Glutamatergic neuron (in vitro differentiated cells): ENCODE data around the gene VEGFC. TPM values are rescaled to one million over a fixed set of nuclear protein-coding genes. Genes with fewer than 3 reads are reported as not detected.

Experiments used
- DNase-seq: peaks from one replicate; pipeline ENCODE4 v3.0.0; 2022
- H3K27ac Mint-ChIP-seq: one replicate; pipeline ENCODE4 v1.8.0; 2020; ENCODE audit warnings: mild to moderate bottlenecking, mixed read lengths, inconsistent platforms; ENCODE audit not compliant: unreplicated experiment
- H3K27me3 Mint-ChIP-seq: one replicate; pipeline ENCODE4 v1.8.0; 2020; ENCODE audit warnings: mild to moderate bottlenecking, moderate library complexity, mixed read lengths, inconsistent platforms; ENCODE audit not compliant: unreplicated experiment
- H3K36me3 Mint-ChIP-seq: one replicate; pipeline ENCODE4 v1.8.0; 2020; ENCODE audit warnings: mild to moderate bottlenecking, mixed read lengths, inconsistent platforms; ENCODE audit not compliant: unreplicated experiment
- H3K4me1 Mint-ChIP-seq: one replicate; pipeline ENCODE4 v1.8.0; 2020; ENCODE audit warnings: mild to moderate bottlenecking, low read depth, mixed read lengths, inconsistent platforms; ENCODE audit not compliant: unreplicated experiment
- H3K4me3 Mint-ChIP-seq: one replicate; pipeline ENCODE4 v1.8.0; 2020; ENCODE audit warnings: mild to moderate bottlenecking, mixed read lengths, inconsistent platforms; ENCODE audit not compliant: unreplicated experiment
- H3K9me3 Mint-ChIP-seq: one replicate; pipeline ENCODE4 v1.8.0; 2020; ENCODE audit warnings: mild to moderate bottlenecking, moderate library complexity, mixed read lengths, inconsistent platforms; ENCODE audit not compliant: unreplicated experiment
- CTCF ChIP-seq: fragments of 200-600 bp; sonication (generic); IDR thresholded peaks from one replicate; pipeline ENCODE4 v1.5.0; 2021; ENCODE audit not compliant: partially characterized antibody, unreplicated experiment
- total RNA-seq: library from RNA; stranded (reverse); fragmentation: NEBNext Ultra II Directional; extraction: Animal tissue kit (Norgen Biotek cat#: 25700); gene quantifications from one replicate; pipeline ENCODE4 v1.2.1, GENCODE V29; 2021; ENCODE audit not compliant: unreplicated experiment

Gene VEGFC
- total RNA-seq, 1 donor from 2014 or later, result not detected

DNA sequence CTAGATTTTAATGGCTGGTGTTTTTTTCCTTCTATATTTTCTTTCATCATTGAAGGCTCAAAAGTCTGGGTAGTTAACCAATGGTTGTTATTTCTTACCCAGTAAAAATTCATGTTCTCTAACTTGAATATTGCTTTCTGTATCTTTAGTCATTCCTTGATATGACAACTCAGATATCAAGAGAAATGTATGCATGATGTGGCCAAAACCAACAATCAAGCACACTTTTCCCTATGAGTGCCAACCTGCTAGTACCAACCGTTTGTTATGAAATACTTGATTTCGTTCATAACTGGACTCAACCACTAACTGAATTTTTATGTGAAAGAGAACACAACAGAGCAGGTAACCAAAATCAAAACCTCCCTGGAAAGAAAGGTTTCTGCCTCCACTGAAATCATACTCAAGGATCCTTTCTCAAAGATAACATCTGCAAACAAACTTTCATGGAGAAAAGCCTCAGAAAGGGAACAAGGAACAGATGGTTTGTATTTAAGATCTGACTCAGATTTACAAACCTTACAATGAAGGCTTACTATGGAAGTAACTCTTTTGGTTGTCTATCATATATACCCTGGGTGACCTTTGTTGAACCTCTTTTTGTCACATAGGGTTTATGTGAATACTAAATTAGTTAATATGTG is 8.3 kb upstream of the VEGFC start:
- H3K4me3 Mint-ChIP-seq, result no peak overlapping the region
- H3K9me3 Mint-ChIP-seq, result no peaks in the 10 kb centered on the region
- no peak overlapping the region for H3K27ac Mint-ChIP-seq
- no peak for TF ChIP-seq CTCF
- H3K36me3 Mint-ChIP-seq, result no peaks in the 10 kb centered on the region
- H3K4me1 Mint-ChIP-seq, result no peaks in the 10 kb centered on the region
- no peaks in the 10 kb centered on the region for H3K27me3 Mint-ChIP-seq
- DNase-seq, result no peak

- Mint-ChIP-seq H3K27ac (no peak overlapping the region), H3K4me1 (no peaks in the 10 kb centered on the region), H3K27me3 (no peaks in the 10 kb centered on the region), H3K36me3 (no peaks in the 10 kb centered on the region), H3K9me3 (no peaks in the 10 kb centered on the region), H3K4me3 (no peak overlapping the region)
- no peak for TF ChIP-seq CTCF
- DNase-seq, result no peak
Measured at GRCh38 chr4:176799653-176800052, 6.9 kb upstream of the VEGFC start.

GRCh38 chr4:176798540-176798939 is 5.8 kb upstream of the VEGFC start:
- H3K4me3 Mint-ChIP-seq, result no peak overlapping the region
- no peak for TF ChIP-seq CTCF
- no peaks in the 10 kb centered on the region for H3K4me1 Mint-ChIP-seq
- H3K27ac Mint-ChIP-seq, result no peak overlapping the region
- H3K27me3 Mint-ChIP-seq, result peaks cover 1% of the 10 kb centered on the region
- no peak for DNase-seq
- H3K9me3 Mint-ChIP-seq, result no peaks in the 10 kb centered on the region
- H3K36me3 Mint-ChIP-seq, result no peaks in the 10 kb centered on the region

- DNase-seq, result no peak
- H3K4me3 Mint-ChIP-seq, result no peak overlapping the region
- TF ChIP-seq CTCF, result no peak
- no peak overlapping the region for H3K27ac Mint-ChIP-seq
- peaks cover 5% of the 10 kb centered on the region for H3K27me3 Mint-ChIP-seq
- H3K4me1 Mint-ChIP-seq, result no peaks in the 10 kb centered on the region
- H3K9me3 Mint-ChIP-seq, result no peaks in the 10 kb centered on the region
- no peaks in the 10 kb centered on the region for H3K36me3 Mint-ChIP-seq
Measured at GRCh38 chr4:176795441-176795840, 2.7 kb upstream of the VEGFC start.

- Mint-ChIP-seq H3K27ac (no peak overlapping the region), H3K27me3 (peaks cover 5% of the 10 kb centered on the region), H3K36me3 (no peaks in the 10 kb centered on the region), H3K4me3 (no peak overlapping the region), H3K4me1 (no peaks in the 10 kb centered on the region), H3K9me3 (no peaks in the 10 kb centered on the region)
- DNase-seq, result no peak
- TF ChIP-seq CTCF, result no peak
Measured at GRCh38 chr4:176794651-176795050, 1.9 kb upstream of the VEGFC start.
